Skeletal muscle satellite cell (primary cell): ENCODE results near the gene C1QB.

Source experiments
- H3K27me3 ChIP-seq: 2 replicates; pipeline ENCODE4 v1.7.0; 2013; ENCODE audit warnings: low read length; ENCODE audit not compliant: control insufficient read depth, insufficient read depth
- H3K36me3 ChIP-seq: 2 replicates; pipeline ENCODE4 v1.7.0; 2013; ENCODE audit warnings: mild to moderate bottlenecking, control low read depth, low read length; ENCODE audit not compliant: insufficient read depth
- H3K4me1 ChIP-seq: 2 replicates; pipeline ENCODE4 v1.7.0; 2013; ENCODE audit warnings: low read length; ENCODE audit not compliant: control insufficient read depth, insufficient read depth
- H3K4me2 ChIP-seq: 2 replicates; pipeline ENCODE4 v1.7.0; 2013; ENCODE audit warnings: mild to moderate bottlenecking, low read length
- H3K4me3 ChIP-seq: 2 replicates; pipeline ENCODE4 v1.7.0; 2013; ENCODE audit warnings: low read length
- H3K9ac ChIP-seq: 2 replicates; pipeline ENCODE4 v1.7.0; 2013; ENCODE audit warnings: mild to moderate bottlenecking, low read depth, low read length, moderate library complexity
- H3K9me3 ChIP-seq: replicated peaks from 2 replicates; pipeline ENCODE4 v1.7.0; 2013; ENCODE audit warnings: mild to moderate bottlenecking, control low read depth, low read length

Gene C1QB

GRCh38 chr1:22618056-22618455 lies 35.0 kb upstream of the C1QB start:
- peaks cover 79% of the 10 kb centered on the region for H3K27me3 ChIP-seq
- H3K9ac ChIP-seq = no peak overlapping the region
- no peaks in the 10 kb centered on the region for H3K9me3 ChIP-seq
- H3K36me3 ChIP-seq = no peaks in the 10 kb centered on the region
- H3K4me1 ChIP-seq = no peaks in the 10 kb centered on the region
- no peak overlapping the region for H3K4me3 ChIP-seq
- H3K4me2 ChIP-seq = no peak overlapping the region

GRCh38 chr1:22619252-22619651 lies 33.8 kb upstream of the C1QB start:
- Histone ChIP-seq H3K4me2 (no peak overlapping the region), H3K27me3 (peaks cover 68% of the 10 kb centered on the region), H3K9me3 (no peaks in the 10 kb centered on the region), H3K4me1 (no peaks in the 10 kb centered on the region), H3K9ac (no peak overlapping the region), H3K36me3 (no peaks in the 10 kb centered on the region), H3K4me3 (no peak overlapping the region)

GRCh38 chr1:22619798-22620197 lies 33.2 kb upstream of the C1QB start:
- Histone ChIP-seq H3K36me3 (no peaks in the 10 kb centered on the region), H3K4me1 (no peaks in the 10 kb centered on the region), H3K9me3 (no peaks in the 10 kb centered on the region), H3K4me3 (no peak overlapping the region), H3K4me2 (no peak overlapping the region), H3K9ac (no peak overlapping the region), H3K27me3 (peaks cover 68% of the 10 kb centered on the region)

- H3K4me1 ChIP-seq = no peaks in the 10 kb centered on the region
- H3K4me2 ChIP-seq = no peak overlapping the region
- H3K9ac ChIP-seq = no peak overlapping the region
- H3K27me3 ChIP-seq = peaks cover 74% of the 10 kb centered on the region
- H3K9me3 ChIP-seq = no peaks in the 10 kb centered on the region
- no peaks in the 10 kb centered on the region for H3K36me3 ChIP-seq
- H3K4me3 ChIP-seq = no peak overlapping the region
These were observed 31.3 kb upstream of the C1QB start for GRCh38 chr1:22621761-22622160.

GRCh38 chr1:22625262-22625925 lies 27.6 kb upstream of the C1QB start:
- Histone ChIP-seq H3K4me3 (no peak overlapping the region), H3K36me3 (no peaks in the 10 kb centered on the region), H3K4me1 (no peaks in the 10 kb centered on the region), H3K4me2 (no peak overlapping the region), H3K9ac (no peak overlapping the region), H3K27me3 (peaks cover 66% of the 10 kb centered on the region), H3K9me3 (no peaks in the 10 kb centered on the region)

- H3K4me1 ChIP-seq = no peaks in the 10 kb centered on the region
- H3K27me3 ChIP-seq = peaks cover 64% of the 10 kb centered on the region
- no peak overlapping the region for H3K4me3 ChIP-seq
- no peaks in the 10 kb centered on the region for H3K9me3 ChIP-seq
- H3K4me2 ChIP-seq = no peak overlapping the region
- no peaks in the 10 kb centered on the region for H3K36me3 ChIP-seq
- no peak overlapping the region for H3K9ac ChIP-seq
These were observed 26.5 kb upstream of the C1QB start for GRCh38 chr1:22626237-22627157.

- Histone ChIP-seq H3K4me3 (no peak overlapping the region), H3K36me3 (no peaks in the 10 kb centered on the region), H3K4me2 (no peak overlapping the region), H3K9me3 (no peaks in the 10 kb centered on the region), H3K4me1 (no peaks in the 10 kb centered on the region), H3K27me3 (peaks cover 62% of the 10 kb centered on the region), H3K9ac (no peak overlapping the region)
These were observed 25.7 kb upstream of the C1QB start for GRCh38 chr1:22627331-22627730.

- Histone ChIP-seq H3K36me3 (no peaks in the 10 kb centered on the region), H3K9ac (no peak overlapping the region), H3K9me3 (no peaks in the 10 kb centered on the region), H3K4me2 (no peak overlapping the region), H3K4me3 (no peak overlapping the region), H3K4me1 (no peaks in the 10 kb centered on the region), H3K27me3 (peaks cover 71% of the 10 kb centered on the region)
These were observed 24.2 kb upstream of the C1QB start for GRCh38 chr1:22628698-22629444.

- H3K36me3 ChIP-seq = no peaks in the 10 kb centered on the region
- H3K27me3 ChIP-seq = peaks cover 74% of the 10 kb centered on the region
These were observed 23.1 kb upstream of the C1QB start for GRCh38 chr1:22629886-22630285.

GRCh38 chr1:22633697-22634463 lies 19.2 kb upstream of the C1QB start:
- H3K9ac ChIP-seq = no peak overlapping the region
- no peaks in the 10 kb centered on the region for H3K9me3 ChIP-seq
- H3K36me3 ChIP-seq = no peaks in the 10 kb centered on the region
- no peak overlapping the region for H3K4me3 ChIP-seq
- H3K4me1 ChIP-seq = no peaks in the 10 kb centered on the region
- H3K27me3 ChIP-seq = peaks cover 62% of the 10 kb centered on the region
- no peak overlapping the region for H3K4me2 ChIP-seq

More at GRCh38 chr1:22629886-22630285, 23.1 kb upstream of the C1QB start:
- Histone ChIP-seq H3K9me3 (no peaks in the 10 kb centered on the region), H3K9ac (no peak overlapping the region), H3K4me2 (no peak overlapping the region), H3K4me3 (no peak overlapping the region), H3K4me1 (no peaks in the 10 kb centered on the region)

- no peak overlapping the region for H3K4me2 ChIP-seq
- no peak overlapping the region for H3K9ac ChIP-seq
- peaks cover 50% of the 10 kb centered on the region for H3K27me3 ChIP-seq
These were observed 17.6 kb upstream of the C1QB start for GRCh38 chr1:22635436-22635835.

More at GRCh38 chr1:22635436-22635835, 17.6 kb upstream of the C1QB start:
- no peaks in the 10 kb centered on the region for H3K9me3 ChIP-seq
- no peak overlapping the region for H3K4me3 ChIP-seq
- H3K4me1 ChIP-seq = no peaks in the 10 kb centered on the region
- H3K36me3 ChIP-seq = no peaks in the 10 kb centered on the region
